ENCODE results near the gene JADE2. TPM values are rescaled to one million over a fixed set of nuclear protein-coding genes. Genes with fewer than 3 reads are reported as not detected.
A peak's percentile ranks its signal among the peaks of the same experiment; 100 is the strongest.

Gene JADE2
- total RNA-seq, 1 experiment from 2014 or later = 39.9 TPM

- H2AFZ ChIP-seq (ENCODE audit: low read depth, low read length, poor library complexity, severe bottlenecking) = no peak overlapping the region
- TF ChIP-seq FOSL1 (IDR thresholded peaks at IDR 0.05; ENCODE audit: low read depth) = no peak
- TF ChIP-seq ATF3 (IDR thresholded peaks at IDR 0.05) = no peak
- TF ChIP-seq ZNF274 (IDR thresholded peaks at IDR 0.05; ENCODE audit: low read depth, low read length) = no peak
- no peak for TF ChIP-seq TCF7L2 (IDR thresholded peaks at IDR 0.05; ENCODE audit: borderline replicate concordance, extremely low read depth, insufficient read depth, insufficient read length)
- no peak for TF ChIP-seq CTCF (IDR thresholded peaks at IDR 0.05 in 2 of 3, conservative IDR thresholded peaks at IDR 0.05 in 1 of 3; ENCODE audit: borderline replicate concordance in 1 of 3, insufficient read depth in 1 of 3, low read depth in 2 of 3, low read length in 2 of 3)
- TF ChIP-seq EZH2 (IDR thresholded peaks at IDR 0.05) = no peak
- no peak for TF ChIP-seq EGR1 (IDR thresholded peaks at IDR 0.05; ENCODE audit: low read depth)
- no peak for TF ChIP-seq JUND (IDR thresholded peaks at IDR 0.05)
- no peak for TF ChIP-seq REST (IDR thresholded peaks at IDR 0.05; ENCODE audit: low read depth)
- no peak for TF ChIP-seq ELF1 (IDR thresholded peaks at IDR 0.05; ENCODE audit: borderline replicate concordance, low read depth)
- no peak for TF ChIP-seq CBX3 (IDR thresholded peaks at IDR 0.05; ENCODE audit: low read depth)
- no peak for TF ChIP-seq EZH2phosphoT487 (IDR thresholded peaks at IDR 0.05; ENCODE audit: borderline replicate concordance)
- no peak for TF ChIP-seq SIN3A (IDR thresholded peaks at IDR 0.05; ENCODE audit: low read depth)
- TF ChIP-seq POLR2AphosphoS5 (IDR thresholded peaks at IDR 0.05; ENCODE audit: low read depth, low read length) = no peak
- TF ChIP-seq RAD21 (IDR thresholded peaks at IDR 0.05; ENCODE audit: low read depth) = no peak
- TF ChIP-seq POLR2A (IDR thresholded peaks at IDR 0.05; ENCODE audit: borderline replicate concordance, extremely low read depth, insufficient read depth, insufficient read length) = no peak
- TF ChIP-seq MAX (IDR thresholded peaks at IDR 0.05) = no peak
- no peak for TF ChIP-seq CEBPB (IDR thresholded peaks at IDR 0.05; ENCODE audit: low read depth)
- TF ChIP-seq SRF (IDR thresholded peaks at IDR 0.05; ENCODE audit: low read depth) = no peak
- no peak for TF ChIP-seq ZBTB33 (IDR thresholded peaks at IDR 0.05; ENCODE audit: extremely low read depth, insufficient replicate concordance, low read length)
- no peak for ATAC-seq
- RAD21 ChIA-PET (ENCODE audit: low non-redundant PET in 1 of 2, low total read pairs in 2 of 2, uncharacterized antibody in 2 of 2, unreplicated experiment in 2 of 2) = interaction anchor here (0.6 to 1.6 kb wide), 3 partner anchors 21 to 38 kb away, joined by 3 to 6 read pairs (median 3); no protein-coding TSS in a partner anchor
- H3K27me3 ChIP-seq (ENCODE audit: insufficient read depth, low read length) = no peaks in the 10 kb centered on the region
- peak overlapping the region in 1 of 2 experiments; percentile 19; a peak in 1 of 4 replicates for H3K4me3 ChIP-seq (replicated peaks in 1 of 2; ENCODE audit: low read depth in 1 of 2, low read length in 2 of 2)
- peaks cover 55 to 77% of the 10 kb centered on the region in 2 experiments for H3K4me1 ChIP-seq (ENCODE audit: control insufficient read depth in 1 of 2, insufficient read depth in 2 of 2, low read length in 2 of 2)
- H3K36me3 ChIP-seq (ENCODE audit: control insufficient read depth in 1 of 2, insufficient read depth in 2 of 2, low read length in 2 of 2) = no peaks in the 10 kb centered on the region
- BruUV-seq (replicated peaks) = no TSS peak
- no peak for DNase-seq (ENCODE audit: low read depth, low spot score)
- H3K9me2 ChIP-seq (ENCODE audit: insufficient read depth) = no peaks in the 10 kb centered on the region
- CTCF ChIA-PET = no interaction called here
- H3K9ac ChIP-seq (ENCODE audit: low read length) = peak overlapping the region; percentile 56
- POLR2A ChIA-PET = interaction anchor here (0.9 to 1.6 kb wide), 2 partner anchors 8 to 38 kb away, joined by 6 to 8 read pairs; no protein-coding TSS in a partner anchor
- no peaks in the 10 kb centered on the region for H4K20me1 ChIP-seq (ENCODE audit: insufficient read depth)
- intact Hi-C loops (cut with micrococcal nuclease) = no loop called here
- no peaks in the 10 kb centered on the region for H3K79me2 ChIP-seq (ENCODE audit: insufficient read depth, low read length)
- peak overlapping the region; percentile 74 for H3K4me2 ChIP-seq (ENCODE audit: low read length)
- peak overlapping the region; percentile 66 for H3K27ac ChIP-seq (ENCODE audit: low read depth, low read length)
- no peaks in the 10 kb centered on the region for H3K9me3 ChIP-seq (ENCODE audit: control insufficient read depth in 1 of 2, insufficient read depth in 1 of 2, low read depth in 1 of 2, low read length in 2 of 2)
Measured at GRCh38 chr5:134503937-134504437, 21.5 kb upstream of the JADE2 start.
